ENCODE data around the gene SMIM13.

DNA sequence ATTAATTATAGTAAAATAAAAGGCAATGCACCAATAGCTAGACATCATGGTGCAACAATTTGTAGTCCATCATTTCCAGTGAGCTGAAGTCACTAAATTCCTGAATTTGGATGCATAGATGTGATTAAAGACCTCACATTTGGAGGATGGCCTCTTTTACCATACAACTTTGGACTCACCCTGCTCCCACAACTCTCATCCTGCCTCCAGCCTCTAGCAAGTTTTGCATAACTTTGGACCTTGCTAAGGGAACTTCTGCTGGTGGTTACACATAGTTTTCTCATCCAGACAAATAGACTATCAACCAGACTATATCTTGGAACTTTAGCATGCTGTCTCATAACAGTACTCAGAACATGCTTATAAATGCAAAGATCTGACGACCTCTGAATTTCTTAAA, 36.8 kb upstream of the SMIM13 start:
- TF ChIP-seq, protein P1, sequence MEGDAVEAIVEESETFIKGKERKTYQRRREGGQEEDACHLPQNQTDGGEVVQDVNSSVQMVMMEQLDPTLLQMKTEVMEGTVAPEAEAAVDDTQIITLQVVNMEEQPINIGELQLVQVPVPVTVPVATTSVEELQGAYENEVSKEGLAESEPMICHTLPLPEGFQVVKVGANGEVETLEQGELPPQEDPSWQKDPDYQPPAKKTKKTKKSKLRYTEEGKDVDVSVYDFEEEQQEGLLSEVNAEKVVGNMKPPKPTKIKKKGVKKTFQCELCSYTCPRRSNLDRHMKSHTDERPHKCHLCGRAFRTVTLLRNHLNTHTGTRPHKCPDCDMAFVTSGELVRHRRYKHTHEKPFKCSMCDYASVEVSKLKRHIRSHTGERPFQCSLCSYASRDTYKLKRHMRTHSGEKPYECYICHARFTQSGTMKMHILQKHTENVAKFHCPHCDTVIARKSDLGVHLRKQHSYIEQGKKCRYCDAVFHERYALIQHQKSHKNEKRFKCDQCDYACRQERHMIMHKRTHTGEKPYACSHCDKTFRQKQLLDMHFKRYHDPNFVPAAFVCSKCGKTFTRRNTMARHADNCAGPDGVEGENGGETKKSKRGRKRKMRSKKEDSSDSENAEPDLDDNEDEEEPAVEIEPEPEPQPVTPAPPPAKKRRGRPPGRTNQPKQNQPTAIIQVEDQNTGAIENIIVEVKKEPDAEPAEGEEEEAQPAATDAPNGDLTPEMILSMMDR (IDR thresholded peaks at IDR 0.05; ENCODE audit: low read depth, low read length, poor library complexity, severe bottlenecking) = no peak
- TF ChIP-seq EZH2phosphoT487 (IDR thresholded peaks at IDR 0.05; ENCODE audit: borderline replicate concordance, low read length) = no peak

Measured in DOHH2 (cell line).